Neural cell (in vitro differentiated cells): Measurements from ENCODE around the gene HCFC2. TPM values are rescaled to one million over a fixed set of nuclear protein-coding genes. Genes with fewer than 3 reads are reported as not detected.

Source experiments
- H2AFZ ChIP-seq: fragments of 200-600, 300-800 bp; sonication (generic), shearing (Covaris generic); 2 replicates; pipeline ENCODE4 v1.6.0; 2014; ENCODE audit warnings: low read depth, mild to moderate bottlenecking, antibody characterized with exemption, low read length, moderate library complexity
- H3F3A ChIP-seq: fragments of 200-600 bp; shearing (Covaris generic); 2 replicates; pipeline ENCODE4 v1.6.1; 2016; ENCODE audit warnings: mild to moderate bottlenecking, moderate library complexity, mixed read lengths, antibody characterized with exemption, low read length; ENCODE audit not compliant: insufficient read depth, poor library complexity, severe bottlenecking
- H3K27ac ChIP-seq: fragments of 200-600, 300-800 bp; sonication (generic), shearing (Covaris generic); 2 replicates; pipeline ENCODE4 v1.5.1; 2014; ENCODE audit warnings: mild to moderate bottlenecking, low read length, moderate library complexity
- H3K27me3 ChIP-seq: fragments of 300-800, 200-600 bp; sonication (generic), shearing (Covaris generic); 2 replicates; pipeline ENCODE4 v1.6.0; 2014; ENCODE audit warnings: mild to moderate bottlenecking, low read depth, low read length, moderate library complexity; ENCODE audit not compliant: insufficient read depth
- H3K36me3 ChIP-seq: fragments of 300-800, 200-600 bp; sonication (generic), shearing (Covaris generic); 2 replicates; pipeline ENCODE4 v1.5.1; 2014; ENCODE audit warnings: mild to moderate bottlenecking, antibody characterized with exemption, low read length, moderate library complexity; ENCODE audit not compliant: insufficient read depth
- H3K4me2 ChIP-seq: fragments of 300-800, 200-600 bp; sonication (generic), shearing (Covaris generic); 2 replicates; pipeline ENCODE4 v1.6.0; 2014; ENCODE audit warnings: mild to moderate bottlenecking, low read length
- H3K4me3 ChIP-seq: fragments of 300-800, 200-600 bp; sonication (generic), shearing (Covaris generic); 2 replicates; pipeline ENCODE4 v1.5.1; 2014; ENCODE audit warnings: mild to moderate bottlenecking, low read length, moderate library complexity
- H3K79me2 ChIP-seq: fragments of 200-600 bp; shearing (Covaris generic); replicated peaks from 2 replicates; pipeline ENCODE4 v1.6.0; 2014; ENCODE audit warnings: mild to moderate bottlenecking, low read length, moderate library complexity; ENCODE audit not compliant: insufficient read depth
- H3K9ac ChIP-seq: fragments of 300-800, 200-600 bp; sonication (generic), shearing (Covaris generic); 2 replicates; pipeline ENCODE4 v1.6.1; 2016; ENCODE audit warnings: mild to moderate bottlenecking, low read length, mixed read lengths
- H3K9me2 ChIP-seq: fragments of 200-600 bp; shearing (Covaris generic); 2 replicates; pipeline ENCODE4 v1.6.1; 2016; ENCODE audit warnings: mild to moderate bottlenecking, low read length, mixed read lengths; ENCODE audit not compliant: insufficient read depth
- H3K9me3 ChIP-seq: fragments of 200-600, 300-800 bp; sonication (generic), shearing (Covaris generic); 2 replicates; pipeline ENCODE4 v1.6.1; 2016; ENCODE audit warnings: mild to moderate bottlenecking, mixed run types, low read length, moderate library complexity, mixed read lengths
- H4K20me1 ChIP-seq: fragments of 200-600 bp; shearing (Covaris generic); 2 replicates; pipeline ENCODE4 v1.6.1; 2016; ENCODE audit warnings: mild to moderate bottlenecking, mixed run types; ENCODE audit not compliant: insufficient read depth
- CTCF ChIP-seq: fragments of 450-650 bp; IDR thresholded peaks from 2 replicates; pipeline ENCODE4 v1.5.1; 2014; ENCODE audit warnings: antibody characterized with exemption, mild to moderate bottlenecking, moderate library complexity; ENCODE audit not compliant: poor library complexity, severe bottlenecking
- EP300 ChIP-seq: fragments of 450-650 bp; conservative IDR thresholded peaks from 2 replicates; pipeline ENCODE4 v1.6.1; 2014; ENCODE audit warnings: antibody characterized with exemption, mild to moderate bottlenecking, moderate library complexity; ENCODE audit not compliant: poor library complexity, severe bottlenecking
- EZH2 ChIP-seq: fragments of 200-600, 300-800 bp; shearing (Covaris generic), sonication (generic); IDR thresholded peaks from 2 replicates; pipeline ENCODE4 v1.6.1; 2014; ENCODE audit warnings: antibody characterized with exemption, low read length, borderline replicate concordance, mild to moderate bottlenecking; ENCODE audit not compliant: insufficient read depth, poor library complexity, severe bottlenecking
- MXI1 ChIP-seq: fragments of 450-650 bp; conservative IDR thresholded peaks from 2 replicates; pipeline ENCODE4 v1.6.1; 2014; ENCODE audit warnings: antibody characterized with exemption, mild to moderate bottlenecking; ENCODE audit not compliant: poor library complexity, severe bottlenecking
- POLR2AphosphoS5 ChIP-seq: IDR thresholded peaks from 2 replicates; pipeline ENCODE4 v1.6.1; 2012
- RAD21 ChIP-seq: fragments of 450-650 bp; conservative IDR thresholded peaks from 2 replicates; pipeline ENCODE4 v1.6.1; 2014; ENCODE audit warnings: antibody characterized with exemption, mild to moderate bottlenecking, moderate library complexity
- REST ChIP-seq: IDR thresholded peaks from 2 replicates; pipeline ENCODE4 v1.6.1; 2012; ENCODE audit warnings: borderline replicate concordance
- SMC3 ChIP-seq: fragments of 450-650 bp; conservative IDR thresholded peaks from 2 replicates; pipeline ENCODE4 v1.6.1; 2014; ENCODE audit warnings: antibody characterized with exemption, mild to moderate bottlenecking, moderate library complexity; ENCODE audit not compliant: poor library complexity
- TAF1 ChIP-seq: IDR thresholded peaks from 2 replicates; pipeline ENCODE4 v1.6.1; 2012; ENCODE audit warnings: low read depth
- polyA plus RNA-seq: library from polyadenylated mRNA; depleted of rRNA; stranded (reverse); fragments of >200 nt; gene quantifications from 2 replicates; pipeline ENCODE4 v1.2.3, GENCODE V29; 2014

Gene HCFC2
- polyA plus RNA-seq, 1 donor from 2014 or later: 62.4 TPM

- Histone ChIP-seq H3K9me2 (no peaks in the 10 kb centered on the region), H3K9me3 (no peaks in the 10 kb centered on the region), H4K20me1 (no peaks in the 10 kb centered on the region), H3K79me2 (peaks cover 22% of the 10 kb centered on the region), H3K4me3 (peak overlapping the region; percentile 98), H2AFZ (peak overlapping the region; percentile 9), H3K4me2 (peak overlapping the region; percentile 94), H3K9ac (peak overlapping the region; percentile 88), H3K27me3 (no peaks in the 10 kb centered on the region), H3K36me3 (no peaks in the 10 kb centered on the region), H3K27ac (peak overlapping the region; percentile 91), H3F3A (no peaks in the 10 kb centered on the region)
- TF ChIP-seq RAD21 (no peak), EZH2 (no peak), POLR2AphosphoS5 (no peak), CTCF (no peak), REST (no peak), EP300 (no peak), SMC3 (no peak), MXI1 (no peak), TAF1 (no peak)
Measured at GRCh38 chr12:104064842-104065427, 604 bp downstream of the HCFC2 start.

- no peaks in the 10 kb centered on the region for H3K9me3 ChIP-seq
- no peak overlapping the region for H3K4me3 ChIP-seq
- H4K20me1 ChIP-seq: no peaks in the 10 kb centered on the region
- peaks cover 2% of the 10 kb centered on the region for H3K79me2 ChIP-seq
- no peaks in the 10 kb centered on the region for H3K9me2 ChIP-seq
- H3K4me2 ChIP-seq: no peak overlapping the region
- no peaks in the 10 kb centered on the region for H3F3A ChIP-seq
- no peak overlapping the region for H3K9ac ChIP-seq
- H3K27ac ChIP-seq: no peak overlapping the region
- H2AFZ ChIP-seq: no peak overlapping the region
- TF ChIP-seq REST (no peak), POLR2AphosphoS5 (no peak), CTCF (no peak), EP300 (no peak), MXI1 (no peak), EZH2 (no peak), SMC3 (no peak), TAF1 (no peak)
- peaks cover 6% of the 10 kb centered on the region for H3K36me3 ChIP-seq
- H3K27me3 ChIP-seq: no peaks in the 10 kb centered on the region
Measured at GRCh38 chr12:104072099-104072498, 7.8 kb downstream of the HCFC2 start.
